ENCODE data around the gene NANOG. TPM values are rescaled to one million over a fixed set of nuclear protein-coding genes. Genes with fewer than 3 reads are reported as not detected.
A peak's percentile ranks its signal among the peaks of the same experiment; 100 is the strongest.
"Not testable (repeated sequence)": the region's sequence is repeated elsewhere in the genome, so short reads cannot be mapped to it uniquely, and the experiment has no call there.

NANOG gene
- total and polyA plus RNA-seq, 7 experiments from 2014 or later, result 0.51 TPM; not detected in 6

DNA sequence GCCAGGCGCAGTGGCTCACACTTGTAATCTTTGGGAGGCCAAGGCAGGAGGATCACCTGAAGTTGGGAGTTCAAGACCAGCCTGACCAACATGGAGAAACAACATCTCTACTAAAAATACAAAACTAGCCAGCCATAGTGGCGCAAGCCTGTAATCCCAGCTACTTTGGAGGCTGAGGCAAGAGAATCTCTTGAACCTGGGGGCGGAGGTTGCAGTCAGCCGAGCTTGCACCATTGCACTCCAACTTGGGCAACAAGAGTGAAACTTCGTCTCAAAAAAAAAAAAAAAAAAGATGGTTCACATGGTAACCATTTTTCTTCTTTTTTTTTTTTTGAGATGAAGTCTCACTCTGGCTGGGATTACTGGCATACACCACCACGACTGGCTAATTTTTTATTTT is 48.2 kb downstream of the NANOG start:
- DNase-seq (no peak), ATAC-seq (no peak)
- no peaks in the 10 kb centered on the region for H3K9me3 Mint-ChIP-seq
- no peak overlapping the region for H3K4me3 Mint-ChIP-seq
- no peaks in the 10 kb centered on the region for H3K9me3 ChIP-seq (ENCODE audit: control insufficient read depth in 2 of 3, low read length in 3 of 3)
- CTCF ChIA-PET, result no interaction called here
- POLR2A ChIA-PET, result no interaction called here
- H3K27ac ChIP-seq (ENCODE audit: low read depth, low read length), result no peak overlapping the region
- H3K27ac Mint-ChIP-seq, result no peak overlapping the region
- peaks cover 0 to 19% (median 4%) of the 10 kb centered on the region in 5 donors for H3K27me3 Mint-ChIP-seq
- H3K27me3 ChIP-seq (ENCODE audit: control insufficient read depth in 2 of 2, insufficient read depth in 2 of 2, low read length in 2 of 2), result no peaks in the 10 kb centered on the region
- peaks cover 0 to under 1% (median 0%) of the 10 kb centered on the region in 7 donors for H3K4me1 Mint-ChIP-seq
- H3K4me3 ChIP-seq (ENCODE audit: low read length), result no peak overlapping the region
- H3K36me3 ChIP-seq (ENCODE audit: control insufficient read depth in 2 of 3, insufficient read depth in 3 of 3, low read length in 3 of 3), result no peaks in the 10 kb centered on the region
- peaks cover 0 to 4% (median 0%) of the 10 kb centered on the region in 5 donors for H3K36me3 Mint-ChIP-seq
- intact Hi-C loops (cut with micrococcal nuclease), result loop anchor here in 1 of 2 donors (10.0 kb wide), 1 partner anchor 397 kb away; no protein-coding TSS in a partner anchor
- H3K4me1 ChIP-seq (ENCODE audit: control insufficient read depth in 2 of 2, insufficient read depth in 2 of 2, low read length in 2 of 2), result no peaks in the 10 kb centered on the region

DNA sequence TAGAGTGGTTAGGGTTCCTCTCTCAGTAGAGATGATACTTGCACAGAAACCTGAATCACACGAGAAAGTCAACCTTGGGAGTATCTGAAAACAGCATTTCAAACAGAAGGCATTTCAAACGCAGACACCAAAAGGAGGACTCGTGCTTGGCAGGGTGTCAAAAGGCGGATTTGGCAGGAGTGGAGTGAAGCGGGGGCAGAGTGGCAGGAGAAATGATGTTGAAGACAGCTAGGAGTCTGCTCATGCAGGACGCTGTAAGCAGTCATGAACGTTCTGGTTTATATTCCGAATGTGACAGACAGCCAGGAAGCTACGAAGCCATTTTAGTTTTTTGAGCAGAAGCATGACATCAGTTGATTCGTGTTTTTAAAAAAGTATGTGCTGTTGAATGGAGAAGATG is 50.0 kb downstream of the NANOG start:
- H3K9me3 ChIP-seq (ENCODE audit: control insufficient read depth in 2 of 3, low read length in 3 of 3); H3K4me1 Mint-ChIP-seq; H3K9me3 Mint-ChIP-seq; H3K27me3 ChIP-seq (ENCODE audit: control insufficient read depth in 2 of 2, insufficient read depth in 2 of 2, low read length in 2 of 2); H3K4me3 Mint-ChIP-seq; ATAC-seq; H3K27ac Mint-ChIP-seq; POLR2A ChIA-PET; H3K27ac ChIP-seq (ENCODE audit: low read depth, low read length); H3K4me3 ChIP-seq (ENCODE audit: low read length); CTCF ChIA-PET; H3K36me3 ChIP-seq (ENCODE audit: control insufficient read depth in 2 of 3, insufficient read depth in 3 of 3, low read length in 3 of 3); H3K36me3 Mint-ChIP-seq; H3K4me1 ChIP-seq (ENCODE audit: control insufficient read depth in 2 of 2, insufficient read depth in 2 of 2, low read length in 2 of 2); DNase-seq: not testable (repeated sequence)
- intact Hi-C loops (cut with micrococcal nuclease), result loop anchor here in 1 of 2 donors (10.0 kb wide), 1 partner anchor 396 kb away; no protein-coding TSS in a partner anchor
- peaks cover 0 to 16% (median 7%) of the 10 kb centered on the region in 5 donors for H3K27me3 Mint-ChIP-seq

DNA sequence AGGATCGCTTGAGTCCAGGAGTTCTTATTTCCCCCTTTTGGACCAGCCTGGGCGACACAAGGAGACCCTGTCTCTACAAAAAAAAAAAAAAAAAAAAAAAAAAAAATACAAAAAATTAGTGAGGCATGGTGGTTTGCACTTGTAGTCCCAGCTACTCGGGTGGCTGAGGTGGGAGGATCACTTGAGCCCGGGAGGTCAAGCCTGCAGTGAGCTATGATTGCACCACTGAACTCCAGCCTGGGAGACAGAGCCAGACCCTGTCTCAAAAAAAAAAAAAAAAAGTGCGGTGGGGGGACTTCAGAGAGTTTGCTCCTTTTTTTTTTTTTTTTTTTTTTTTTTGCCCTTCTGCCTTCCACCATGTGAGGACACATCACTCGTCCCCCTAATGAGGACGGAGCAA is 50.6 kb downstream of the NANOG start:
- CTCF ChIA-PET, result interaction anchor here (0.5 kb wide), 1 partner anchor 9 kb away, joined by 4 read pairs; no protein-coding TSS in a partner anchor
- ATAC-seq; POLR2A ChIA-PET; H3K4me3 Mint-ChIP-seq; H3K4me1 ChIP-seq (ENCODE audit: control insufficient read depth in 2 of 2, insufficient read depth in 2 of 2, low read length in 2 of 2); H3K27me3 ChIP-seq (ENCODE audit: control insufficient read depth in 2 of 2, insufficient read depth in 2 of 2, low read length in 2 of 2); H3K9me3 Mint-ChIP-seq; H3K4me1 Mint-ChIP-seq; H3K36me3 Mint-ChIP-seq; H3K4me3 ChIP-seq (ENCODE audit: low read length); H3K27ac Mint-ChIP-seq; H3K27ac ChIP-seq (ENCODE audit: low read depth, low read length); H3K36me3 ChIP-seq (ENCODE audit: control insufficient read depth in 2 of 3, insufficient read depth in 3 of 3, low read length in 3 of 3); DNase-seq; H3K9me3 ChIP-seq (ENCODE audit: control insufficient read depth in 2 of 3, low read length in 3 of 3): not testable (repeated sequence)
- intact Hi-C loops (cut with micrococcal nuclease), result loop anchor here in 1 of 2 donors (10.0 kb wide), 1 partner anchor 395 kb away; no protein-coding TSS in a partner anchor
- H3K27me3 Mint-ChIP-seq, result peaks cover 0 to 17% (median 7%) of the 10 kb centered on the region in 5 donors

DNA sequence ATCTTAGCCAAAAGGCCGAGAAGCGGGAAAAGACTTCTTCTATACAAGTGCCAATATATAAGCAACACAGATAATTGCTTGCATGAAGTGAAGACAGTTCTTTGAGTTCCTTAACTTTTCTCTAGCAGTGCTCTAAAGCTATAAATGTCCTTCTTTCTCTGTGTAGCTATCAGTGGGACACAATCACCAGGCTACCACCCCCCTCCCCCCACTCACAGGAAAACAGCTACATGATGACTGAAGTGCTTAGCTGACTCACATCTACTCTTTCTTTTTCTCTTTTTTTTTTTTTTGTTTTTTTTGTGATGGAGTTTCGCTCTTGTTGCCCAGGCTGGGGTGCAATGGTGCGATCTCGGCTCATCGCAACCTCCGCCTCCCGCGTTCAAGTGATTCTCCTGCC is 53.2 kb downstream of the NANOG start:
- POLR2A ChIA-PET; H3K4me1 ChIP-seq (ENCODE audit: control insufficient read depth in 2 of 2, insufficient read depth in 2 of 2, low read length in 2 of 2); H3K4me3 ChIP-seq (ENCODE audit: low read length); intact Hi-C loops (cut with micrococcal nuclease); H3K36me3 ChIP-seq (ENCODE audit: control insufficient read depth in 2 of 3, insufficient read depth in 3 of 3, low read length in 3 of 3); H3K9me3 ChIP-seq (ENCODE audit: control insufficient read depth in 2 of 3, low read length in 3 of 3); H3K4me1 Mint-ChIP-seq; H3K27me3 ChIP-seq (ENCODE audit: control insufficient read depth in 2 of 2, insufficient read depth in 2 of 2, low read length in 2 of 2); DNase-seq; H3K27ac Mint-ChIP-seq; H3K9me3 Mint-ChIP-seq; H3K4me3 Mint-ChIP-seq; H3K36me3 Mint-ChIP-seq; H3K27ac ChIP-seq (ENCODE audit: low read depth, low read length); ATAC-seq: not testable (repeated sequence)
- H3K27me3 Mint-ChIP-seq, result peaks cover 0 to 17% (median 8%) of the 10 kb centered on the region in 5 donors
- CTCF ChIA-PET, result interaction anchor here (0.6 kb wide), 1 partner anchor 91 kb away, joined by 4 read pairs; no protein-coding TSS in a partner anchor

DNA sequence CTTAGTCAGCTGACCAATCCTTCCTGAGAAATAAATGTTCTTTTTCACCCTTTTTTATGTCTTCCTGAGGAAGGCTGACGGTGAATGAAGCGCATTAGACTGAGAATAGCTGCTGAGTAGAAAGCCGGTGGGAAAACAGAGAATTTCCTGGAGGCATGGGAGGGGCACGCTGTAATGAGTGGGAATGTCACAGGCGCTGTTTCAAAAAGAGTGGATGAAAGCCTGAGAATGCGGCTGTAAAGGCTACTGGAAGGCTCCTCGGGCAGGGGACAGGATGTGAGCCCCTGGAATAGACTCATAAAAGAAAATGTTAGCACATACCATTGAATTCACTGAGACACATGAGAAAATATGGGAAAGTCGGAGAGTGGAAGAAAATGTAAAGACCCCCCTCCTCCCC is 53.9 kb downstream of the NANOG start:
- H3K36me3 Mint-ChIP-seq; POLR2A ChIA-PET; H3K27me3 ChIP-seq (ENCODE audit: control insufficient read depth in 2 of 2, insufficient read depth in 2 of 2, low read length in 2 of 2); DNase-seq; intact Hi-C loops (cut with micrococcal nuclease); H3K9me3 ChIP-seq (ENCODE audit: control insufficient read depth in 2 of 3, low read length in 3 of 3); H3K9me3 Mint-ChIP-seq; H3K4me1 ChIP-seq (ENCODE audit: control insufficient read depth in 2 of 2, insufficient read depth in 2 of 2, low read length in 2 of 2); H3K4me3 ChIP-seq (ENCODE audit: low read length); CTCF ChIA-PET; H3K36me3 ChIP-seq (ENCODE audit: control insufficient read depth in 2 of 3, insufficient read depth in 3 of 3, low read length in 3 of 3): not testable (repeated sequence)
- peaks cover 0 to 13% (median 9%) of the 10 kb centered on the region in 7 donors for H3K4me1 Mint-ChIP-seq
- peaks cover 0 to 21% (median 8%) of the 10 kb centered on the region in 5 donors for H3K27me3 Mint-ChIP-seq
- peak overlapping the region; percentile 64 for H3K27ac ChIP-seq (ENCODE audit: low read depth, low read length)
- H3K27ac Mint-ChIP-seq, result peak overlapping the region in 4 of 9 donors; percentile 62 to 82 (median 69)
- peak overlapping the region in 6 of 10 donors; percentile 23 to 74 (median 54) for H3K4me3 Mint-ChIP-seq
- ATAC-seq, result peak; percentile 32

DNA sequence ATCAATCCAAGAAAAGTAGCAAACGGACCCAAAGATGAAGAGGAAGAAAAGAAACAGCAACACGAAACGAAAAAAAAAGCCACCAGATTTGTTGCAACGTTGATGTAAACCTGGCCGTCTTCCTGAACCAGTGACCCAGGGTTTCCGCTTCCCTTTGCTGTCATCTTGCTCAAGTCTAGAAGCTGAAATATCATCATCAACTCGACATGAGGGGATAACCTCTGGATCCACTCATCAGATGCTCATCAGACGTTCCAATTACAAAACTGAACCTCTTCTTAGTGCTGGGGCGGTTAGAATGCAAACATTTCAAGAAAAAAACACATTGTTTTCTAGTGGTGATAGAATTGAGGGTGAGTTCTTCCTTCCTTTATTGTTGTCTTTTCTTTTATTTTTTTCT is 54.4 kb downstream of the NANOG start:
- DNase-seq, result peak in 7 of 9 donors; percentile 14 to 47 (median 31)
- ATAC-seq, result peak; percentile 91
- POLR2A ChIA-PET; H3K27me3 ChIP-seq (ENCODE audit: control insufficient read depth in 2 of 2, insufficient read depth in 2 of 2, low read length in 2 of 2); H3K36me3 Mint-ChIP-seq; H3K9me3 Mint-ChIP-seq; CTCF ChIA-PET; intact Hi-C loops (cut with micrococcal nuclease); H3K9me3 ChIP-seq (ENCODE audit: control insufficient read depth in 2 of 3, low read length in 3 of 3); H3K4me1 ChIP-seq (ENCODE audit: control insufficient read depth in 2 of 2, insufficient read depth in 2 of 2, low read length in 2 of 2); H3K27ac ChIP-seq (ENCODE audit: low read depth, low read length); H3K36me3 ChIP-seq (ENCODE audit: control insufficient read depth in 2 of 3, insufficient read depth in 3 of 3, low read length in 3 of 3); H3K4me3 ChIP-seq (ENCODE audit: low read length): not testable (repeated sequence)
- Mint-ChIP-seq H3K4me1 (peaks cover 0 to 13% (median 9%) of the 10 kb centered on the region in 7 donors), H3K27ac (peak overlapping the region in 6 of 9 donors; percentile 74 to 87 (median 82)), H3K4me3 (peak overlapping the region in 9 of 10 donors; percentile 21 to 76 (median 63)), H3K27me3 (peaks cover 0 to 20% (median 8%) of the 10 kb centered on the region in 5 donors)

DNA sequence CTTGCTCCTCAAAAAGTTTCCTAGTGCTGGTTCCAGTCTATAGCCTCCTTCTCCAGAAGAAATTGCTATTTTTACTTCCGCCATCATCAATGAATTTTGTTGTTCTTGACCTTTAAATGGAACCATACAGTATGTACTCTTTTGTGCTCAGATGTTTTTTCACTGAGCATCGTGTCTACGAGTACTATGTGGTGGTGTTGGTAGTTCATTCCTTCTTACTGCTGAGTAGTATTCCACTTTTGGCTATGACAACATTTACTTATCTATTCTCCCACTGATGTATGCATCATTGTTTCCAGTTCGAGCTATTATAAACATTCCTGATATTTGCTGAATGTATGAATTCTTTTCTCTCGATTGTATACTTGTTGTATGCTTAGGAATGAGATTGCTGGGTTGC is 54.9 kb downstream of the NANOG start:
- H3K9me3 ChIP-seq (ENCODE audit: control insufficient read depth in 2 of 3, low read length in 3 of 3), result no peaks in the 10 kb centered on the region
- Mint-ChIP-seq H3K4me1 (peaks cover 0 to 13% (median 9%) of the 10 kb centered on the region in 7 donors), H3K27me3 (peaks cover 0 to 18% (median 10%) of the 10 kb centered on the region in 5 donors), H3K4me3 (peak overlapping the region in 5 of 10 donors; percentile 52 to 76 (median 66)), H3K9me3 (no peaks in the 10 kb centered on the region), H3K27ac (peak overlapping the region in 2 of 9 donors; percentile 74 to 86), H3K36me3 (peaks cover 0 to 4% (median 0%) of the 10 kb centered on the region in 5 donors)
- no peaks in the 10 kb centered on the region for H3K36me3 ChIP-seq (ENCODE audit: control insufficient read depth in 2 of 3, insufficient read depth in 3 of 3, low read length in 3 of 3)
- H3K4me1 ChIP-seq (ENCODE audit: control insufficient read depth in 2 of 2, insufficient read depth in 2 of 2, low read length in 2 of 2), result no peaks in the 10 kb centered on the region
- H3K27ac ChIP-seq (ENCODE audit: low read depth, low read length), result no peak overlapping the region
- ChIA-PET POLR2A (no interaction called here), CTCF (no interaction called here)
- intact Hi-C loops (cut with micrococcal nuclease), result no loop called here
- no peak for DNase-seq
- ATAC-seq, result no peak
- no peaks in the 10 kb centered on the region for H3K27me3 ChIP-seq (ENCODE audit: control insufficient read depth in 2 of 2, insufficient read depth in 2 of 2, low read length in 2 of 2)
- H3K4me3 ChIP-seq (ENCODE audit: low read length), result no peak overlapping the region

Measured in naive thymus-derived CD4-positive, alpha-beta T cell (primary cell).